ENCODE data around the gene PRPF19. TPM values are rescaled to one million over a fixed set of nuclear protein-coding genes. Genes with fewer than 3 reads are reported as not detected.

PRPF19 gene
- total and polyA plus RNA-seq, 10 of the 15 experiments (the other 5 are each of a cell fraction or from before 2014, with no cell fraction given), result 8.7 to 170 (median 61.3) TPM

DNA sequence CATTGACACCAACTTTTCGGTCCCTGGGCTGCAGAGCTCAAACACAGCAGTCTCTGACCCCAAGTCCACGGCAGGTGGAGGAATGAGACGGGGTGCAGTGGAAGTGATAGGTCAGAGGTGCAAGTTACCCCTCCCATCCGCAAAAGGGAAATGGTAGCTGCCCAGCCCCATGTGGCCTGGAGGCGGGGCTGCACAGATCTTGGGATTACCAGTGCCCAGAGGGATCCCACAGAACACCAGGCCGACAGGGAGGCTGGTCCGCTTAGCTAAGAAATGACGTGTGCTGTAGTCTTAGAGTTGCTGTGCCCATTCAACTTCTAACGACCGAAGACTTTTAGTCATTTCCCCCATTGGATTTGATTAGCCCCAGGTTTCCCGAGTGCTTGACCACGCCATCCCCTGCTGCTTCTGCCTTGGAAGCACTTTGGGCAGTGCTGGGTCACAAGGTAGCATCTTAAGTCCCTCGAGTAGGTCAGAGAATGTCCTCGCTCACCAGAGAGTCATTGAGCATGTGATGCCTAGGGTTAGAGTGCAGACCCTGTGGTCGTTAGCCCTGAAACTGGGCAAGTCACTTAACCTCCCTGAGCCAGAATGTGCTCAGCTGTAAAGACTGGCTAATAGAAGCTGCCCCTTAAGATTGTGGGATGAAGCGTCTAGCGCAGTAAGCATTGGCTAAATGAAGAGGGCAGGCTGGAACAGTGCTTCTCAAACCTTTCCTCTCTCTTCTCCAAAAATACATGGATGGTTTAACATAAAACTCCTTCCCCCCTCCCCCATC, 54.9 kb downstream of the PRPF19 start (continued):
- TF ChIP-seq FOS (IDR thresholded peaks at IDR 0.05; ENCODE audit: borderline replicate concordance, extremely low read depth, insufficient read length) (no peak), CBX3 (IDR thresholded peaks at IDR 0.05; ENCODE audit: borderline replicate concordance, low read depth) (no peak), EGR1 (IDR thresholded peaks at IDR 0.05; ENCODE audit: borderline replicate concordance in 1 of 2, low read depth in 2 of 2, low read length in 2 of 2) (no peak), ATF7 (IDR thresholded peaks at IDR 0.05; ENCODE audit: low read depth) (no peak), NFXL1 (IDR thresholded peaks at IDR 0.05; ENCODE audit: borderline replicate concordance) (no peak)

DNA sequence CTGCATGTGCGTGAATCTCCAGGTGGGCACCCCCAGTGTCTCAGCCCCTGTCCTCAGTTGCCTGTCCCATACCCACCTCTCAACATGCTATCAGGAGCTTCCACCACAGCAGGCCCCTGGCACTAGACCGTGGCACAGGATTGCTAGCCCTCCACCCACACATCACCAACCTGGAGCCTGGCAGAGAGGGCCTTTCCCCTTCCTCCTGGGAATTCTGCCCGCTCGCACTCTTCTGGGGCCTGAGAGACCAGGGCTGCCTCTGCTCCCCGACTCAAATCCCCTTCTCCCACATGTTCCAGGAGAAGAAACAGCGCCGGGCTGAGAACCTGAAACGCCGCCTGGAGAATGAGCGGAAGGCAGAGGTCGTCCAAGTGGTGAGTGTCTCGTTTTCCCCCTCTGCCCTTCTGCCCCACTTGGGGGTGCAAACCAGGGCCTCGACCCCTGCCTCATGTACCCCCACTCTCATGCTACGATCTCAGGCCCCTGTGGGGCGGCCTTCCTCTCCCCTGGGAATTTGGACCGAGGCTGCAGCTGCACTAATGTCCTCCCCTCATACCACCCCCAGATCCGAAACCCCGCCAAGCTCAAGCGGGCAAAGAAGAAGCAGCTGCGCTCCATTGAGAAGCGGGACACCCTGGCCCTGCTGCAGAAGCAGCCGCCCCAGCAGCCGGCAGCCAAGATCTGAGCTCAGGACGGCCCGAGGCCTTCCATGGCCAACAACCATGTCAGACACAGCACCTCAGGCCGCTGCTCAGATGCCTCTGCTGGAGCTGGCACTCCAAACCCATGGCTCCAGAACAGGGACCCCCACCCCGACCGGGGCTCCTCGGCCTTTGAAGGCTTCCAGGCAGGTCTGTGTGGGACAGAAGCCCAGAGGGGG, 56.5 kb downstream of the PRPF19 start:
- POLR2A ChIA-PET, result no interaction called here
- no peak overlapping the region for H3K9ac ChIP-seq (ENCODE audit: control insufficient read depth, insufficient read depth, low read length)
- in situ Hi-C loops (cut with MboI), result no loop called here
- TF ChIP-seq, protein P1, sequence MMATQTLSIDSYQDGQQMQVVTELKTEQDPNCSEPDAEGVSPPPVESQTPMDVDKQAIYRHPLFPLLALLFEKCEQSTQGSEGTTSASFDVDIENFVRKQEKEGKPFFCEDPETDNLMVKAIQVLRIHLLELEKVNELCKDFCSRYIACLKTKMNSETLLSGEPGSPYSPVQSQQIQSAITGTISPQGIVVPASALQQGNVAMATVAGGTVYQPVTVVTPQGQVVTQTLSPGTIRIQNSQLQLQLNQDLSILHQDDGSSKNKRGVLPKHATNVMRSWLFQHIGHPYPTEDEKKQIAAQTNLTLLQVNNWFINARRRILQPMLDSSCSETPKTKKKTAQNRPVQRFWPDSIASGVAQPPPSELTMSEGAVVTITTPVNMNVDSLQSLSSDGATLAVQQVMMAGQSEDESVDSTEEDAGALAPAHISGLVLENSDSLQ (IDR thresholded peaks at IDR 0.05), result no peak
- TF ChIP-seq RUNX3 (IDR thresholded peaks at IDR 0.05; ENCODE audit: low read length) (no peak), NBN (IDR thresholded peaks at IDR 0.05) (no peak), MEF2B (IDR thresholded peaks at IDR 0.05; ENCODE audit: partially characterized antibody, poor library complexity, severe bottlenecking) (no peak), FOXK2 (IDR thresholded peaks at IDR 0.05) (no peak)
- TF ChIP-seq, protein P2, sequence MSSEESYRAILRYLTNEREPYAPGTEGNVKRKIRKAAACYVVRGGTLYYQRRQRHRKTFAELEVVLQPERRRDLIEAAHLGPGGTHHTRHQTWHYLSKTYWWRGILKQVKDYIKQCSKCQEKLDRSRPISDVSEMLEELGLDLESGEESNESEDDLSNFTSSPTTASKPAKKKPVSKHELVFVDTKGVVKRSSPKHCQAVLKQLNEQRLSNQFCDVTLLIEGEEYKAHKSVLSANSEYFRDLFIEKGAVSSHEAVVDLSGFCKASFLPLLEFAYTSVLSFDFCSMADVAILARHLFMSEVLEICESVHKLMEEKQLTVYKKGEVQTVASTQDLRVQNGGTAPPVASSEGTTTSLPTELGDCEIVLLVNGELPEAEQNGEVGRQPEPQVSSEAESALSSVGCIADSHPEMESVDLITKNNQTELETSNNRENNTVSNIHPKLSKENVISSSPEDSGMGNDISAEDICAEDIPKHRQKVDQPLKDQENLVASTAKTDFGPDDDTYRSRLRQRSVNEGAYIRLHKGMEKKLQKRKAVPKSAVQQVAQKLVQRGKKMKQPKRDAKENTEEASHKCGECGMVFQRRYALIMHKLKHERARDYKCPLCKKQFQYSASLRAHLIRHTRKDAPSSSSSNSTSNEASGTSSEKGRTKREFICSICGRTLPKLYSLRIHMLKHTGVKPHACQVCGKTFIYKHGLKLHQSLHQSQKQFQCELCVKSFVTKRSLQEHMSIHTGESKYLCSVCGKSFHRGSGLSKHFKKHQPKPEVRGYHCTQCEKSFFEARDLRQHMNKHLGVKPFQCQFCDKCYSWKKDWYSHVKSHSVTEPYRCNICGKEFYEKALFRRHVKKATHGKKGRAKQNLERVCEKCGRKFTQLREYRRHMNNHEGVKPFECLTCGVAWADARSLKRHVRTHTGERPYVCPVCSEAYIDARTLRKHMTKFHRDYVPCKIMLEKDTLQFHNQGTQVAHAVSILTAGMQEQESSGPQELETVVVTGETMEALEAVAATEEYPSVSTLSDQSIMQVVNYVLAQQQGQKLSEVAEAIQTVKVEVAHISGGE (CRISPR knock-in tag; IDR thresholded peaks at IDR 0.05), result no peak
- TF ChIP-seq, protein P3, sequence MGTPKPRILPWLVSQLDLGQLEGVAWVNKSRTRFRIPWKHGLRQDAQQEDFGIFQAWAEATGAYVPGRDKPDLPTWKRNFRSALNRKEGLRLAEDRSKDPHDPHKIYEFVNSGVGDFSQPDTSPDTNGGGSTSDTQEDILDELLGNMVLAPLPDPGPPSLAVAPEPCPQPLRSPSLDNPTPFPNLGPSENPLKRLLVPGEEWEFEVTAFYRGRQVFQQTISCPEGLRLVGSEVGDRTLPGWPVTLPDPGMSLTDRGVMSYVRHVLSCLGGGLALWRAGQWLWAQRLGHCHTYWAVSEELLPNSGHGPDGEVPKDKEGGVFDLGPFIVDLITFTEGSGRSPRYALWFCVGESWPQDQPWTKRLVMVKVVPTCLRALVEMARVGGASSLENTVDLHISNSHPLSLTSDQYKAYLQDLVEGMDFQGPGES (IDR thresholded peaks at IDR 0.05), result no peak
- TF ChIP-seq, protein P4, sequence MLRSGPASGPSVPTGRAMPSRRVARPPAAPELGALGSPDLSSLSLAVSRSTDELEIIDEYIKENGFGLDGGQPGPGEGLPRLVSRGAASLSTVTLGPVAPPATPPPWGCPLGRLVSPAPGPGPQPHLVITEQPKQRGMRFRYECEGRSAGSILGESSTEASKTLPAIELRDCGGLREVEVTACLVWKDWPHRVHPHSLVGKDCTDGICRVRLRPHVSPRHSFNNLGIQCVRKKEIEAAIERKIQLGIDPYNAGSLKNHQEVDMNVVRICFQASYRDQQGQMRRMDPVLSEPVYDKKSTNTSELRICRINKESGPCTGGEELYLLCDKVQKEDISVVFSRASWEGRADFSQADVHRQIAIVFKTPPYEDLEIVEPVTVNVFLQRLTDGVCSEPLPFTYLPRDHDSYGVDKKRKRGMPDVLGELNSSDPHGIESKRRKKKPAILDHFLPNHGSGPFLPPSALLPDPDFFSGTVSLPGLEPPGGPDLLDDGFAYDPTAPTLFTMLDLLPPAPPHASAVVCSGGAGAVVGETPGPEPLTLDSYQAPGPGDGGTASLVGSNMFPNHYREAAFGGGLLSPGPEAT (IDR thresholded peaks at IDR 0.05; ENCODE audit: low read depth), result no peak

More for the DNA sequence above, 56.5 kb downstream of the PRPF19 start:
- DNase-seq (ENCODE audit: low read depth, low spot score), result no peak
- no peaks in the 10 kb centered on the region for H3K9me3 ChIP-seq (replicated peaks; ENCODE audit: control insufficient read depth, insufficient read depth, low read length)
- peaks cover 8 to 27% of the 10 kb centered on the region in 2 experiments for H3K36me3 ChIP-seq (ENCODE audit: control insufficient read depth in 2 of 2, insufficient read depth in 2 of 2, low read length in 1 of 2)
- H3K27me3 ChIP-seq (replicated peaks in 1 of 2; ENCODE audit: control insufficient read depth in 2 of 2, insufficient read depth in 2 of 2, low read length in 1 of 2), result no peaks in the 10 kb centered on the region
- peaks cover 13% of the 10 kb centered on the region for H3K79me2 ChIP-seq (ENCODE audit: control insufficient read depth, insufficient read depth, low read length)
- ChIA-PET RAD21 (ENCODE audit: unreplicated experiment) (no interaction called here), SMC1A (ENCODE audit: uncharacterized antibody, unreplicated experiment) (no interaction called here), CTCF (interaction anchor here (0.6 kb wide), 1 partner anchor 68 kb away, joined by 4 read pairs; no protein-coding TSS in a partner anchor)
- H3K4me2 ChIP-seq (ENCODE audit: control insufficient read depth, insufficient read depth), result no peak overlapping the region
- H2AFZ ChIP-seq (ENCODE audit: control insufficient read depth, low read depth, low read length), result no peak overlapping the region
- FAIRE-seq, result no peak
- whole genome bisulfite sequencing (ENCODE audit: insufficient coverage, insufficient replicate concordance, low lambda C conversion rate, missing lambda C conversion rate), result 91% methylated on average over 26 of the region's 29 CpGs
- no peaks in the 10 kb centered on the region for H3K4me1 ChIP-seq (ENCODE audit: control insufficient read depth, insufficient read depth, low read length)
- ATAC-seq, result no peak
- H3K27ac ChIP-seq (ENCODE audit: control insufficient read depth, insufficient read depth), result no peak overlapping the region
- no peak overlapping the region for H3K4me3 ChIP-seq
- intact Hi-C loops (cut with micrococcal nuclease; ENCODE audit: unreplicated experiment), result loop anchor here (10.0 kb wide), 1 partner anchor 105 kb away; the partner anchor contains the start of gene SLC15A3
- no peaks in the 10 kb centered on the region for H4K20me1 ChIP-seq (ENCODE audit: control insufficient read depth, insufficient read depth)
- BruUV-seq (replicated peaks), result no TSS peak

Measured in GM12878 (cell line).